ENCODE measurements around the gene ADM.

DNA sequence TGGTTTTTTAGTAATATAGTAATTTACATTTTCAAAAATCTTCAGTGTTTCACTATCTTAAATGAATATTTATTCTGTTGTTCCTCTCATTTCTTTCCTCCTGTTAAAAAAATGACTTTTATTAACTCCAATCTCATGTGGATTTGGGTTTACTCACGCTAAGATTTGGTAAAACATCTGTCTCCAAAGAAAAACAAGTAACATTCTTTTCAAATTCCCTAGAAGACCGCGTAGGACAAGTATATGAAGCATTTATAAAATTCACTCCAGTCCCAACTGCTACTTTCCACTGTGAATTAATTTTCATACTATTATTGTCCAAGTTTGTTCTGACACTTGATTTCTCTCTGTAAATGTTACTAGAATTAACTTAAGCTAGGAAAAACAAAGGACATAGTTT, 37.1 kb upstream of the ADM start:
- TF ChIP-seq, protein P1, sequence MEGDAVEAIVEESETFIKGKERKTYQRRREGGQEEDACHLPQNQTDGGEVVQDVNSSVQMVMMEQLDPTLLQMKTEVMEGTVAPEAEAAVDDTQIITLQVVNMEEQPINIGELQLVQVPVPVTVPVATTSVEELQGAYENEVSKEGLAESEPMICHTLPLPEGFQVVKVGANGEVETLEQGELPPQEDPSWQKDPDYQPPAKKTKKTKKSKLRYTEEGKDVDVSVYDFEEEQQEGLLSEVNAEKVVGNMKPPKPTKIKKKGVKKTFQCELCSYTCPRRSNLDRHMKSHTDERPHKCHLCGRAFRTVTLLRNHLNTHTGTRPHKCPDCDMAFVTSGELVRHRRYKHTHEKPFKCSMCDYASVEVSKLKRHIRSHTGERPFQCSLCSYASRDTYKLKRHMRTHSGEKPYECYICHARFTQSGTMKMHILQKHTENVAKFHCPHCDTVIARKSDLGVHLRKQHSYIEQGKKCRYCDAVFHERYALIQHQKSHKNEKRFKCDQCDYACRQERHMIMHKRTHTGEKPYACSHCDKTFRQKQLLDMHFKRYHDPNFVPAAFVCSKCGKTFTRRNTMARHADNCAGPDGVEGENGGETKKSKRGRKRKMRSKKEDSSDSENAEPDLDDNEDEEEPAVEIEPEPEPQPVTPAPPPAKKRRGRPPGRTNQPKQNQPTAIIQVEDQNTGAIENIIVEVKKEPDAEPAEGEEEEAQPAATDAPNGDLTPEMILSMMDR (IDR thresholded peaks at IDR 0.05; ENCODE audit: low read depth, low read length), result no peak
- TF ChIP-seq POLR2A (IDR thresholded peaks at IDR 0.05; ENCODE audit: extremely low read depth, insufficient read length) (no peak), MYC (IDR thresholded peaks at IDR 0.05; ENCODE audit: low read depth, low read length) (no peak)
- TF ChIP-seq, protein P2, sequence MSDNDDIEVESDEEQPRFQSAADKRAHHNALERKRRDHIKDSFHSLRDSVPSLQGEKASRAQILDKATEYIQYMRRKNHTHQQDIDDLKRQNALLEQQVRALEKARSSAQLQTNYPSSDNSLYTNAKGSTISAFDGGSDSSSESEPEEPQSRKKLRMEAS (IDR thresholded peaks at IDR 0.05; ENCODE audit: low read depth, low read length), result no peak
